AG09319 (cell line): Measurements from ENCODE around the gene C18orf63.
A peak's percentile ranks its signal among the peaks of the same experiment; 100 is the strongest.

Experiments used
- DNase-seq: peaks from one replicate; pipeline ENCODE4 v3.0.0-alpha.2; 2010; ENCODE audit warnings: low read depth; ENCODE audit errors: extremely low read depth
- TF ChIP-seq, protein P1 (sequence below): IDR thresholded peaks from 2 replicates; pipeline ENCODE4 v1.5.1; 2011; ENCODE audit warnings: low read depth, mild to moderate bottlenecking, inconsistent platforms, low read length, moderate library complexity

The C18orf63 gene

GRCh38 chr18:74331404-74331803 lies 15.8 kb downstream of the C18orf63 start:
- TF ChIP-seq, protein P1, sequence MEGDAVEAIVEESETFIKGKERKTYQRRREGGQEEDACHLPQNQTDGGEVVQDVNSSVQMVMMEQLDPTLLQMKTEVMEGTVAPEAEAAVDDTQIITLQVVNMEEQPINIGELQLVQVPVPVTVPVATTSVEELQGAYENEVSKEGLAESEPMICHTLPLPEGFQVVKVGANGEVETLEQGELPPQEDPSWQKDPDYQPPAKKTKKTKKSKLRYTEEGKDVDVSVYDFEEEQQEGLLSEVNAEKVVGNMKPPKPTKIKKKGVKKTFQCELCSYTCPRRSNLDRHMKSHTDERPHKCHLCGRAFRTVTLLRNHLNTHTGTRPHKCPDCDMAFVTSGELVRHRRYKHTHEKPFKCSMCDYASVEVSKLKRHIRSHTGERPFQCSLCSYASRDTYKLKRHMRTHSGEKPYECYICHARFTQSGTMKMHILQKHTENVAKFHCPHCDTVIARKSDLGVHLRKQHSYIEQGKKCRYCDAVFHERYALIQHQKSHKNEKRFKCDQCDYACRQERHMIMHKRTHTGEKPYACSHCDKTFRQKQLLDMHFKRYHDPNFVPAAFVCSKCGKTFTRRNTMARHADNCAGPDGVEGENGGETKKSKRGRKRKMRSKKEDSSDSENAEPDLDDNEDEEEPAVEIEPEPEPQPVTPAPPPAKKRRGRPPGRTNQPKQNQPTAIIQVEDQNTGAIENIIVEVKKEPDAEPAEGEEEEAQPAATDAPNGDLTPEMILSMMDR = peak; percentile 68
- no peak for DNase-seq

DNA sequence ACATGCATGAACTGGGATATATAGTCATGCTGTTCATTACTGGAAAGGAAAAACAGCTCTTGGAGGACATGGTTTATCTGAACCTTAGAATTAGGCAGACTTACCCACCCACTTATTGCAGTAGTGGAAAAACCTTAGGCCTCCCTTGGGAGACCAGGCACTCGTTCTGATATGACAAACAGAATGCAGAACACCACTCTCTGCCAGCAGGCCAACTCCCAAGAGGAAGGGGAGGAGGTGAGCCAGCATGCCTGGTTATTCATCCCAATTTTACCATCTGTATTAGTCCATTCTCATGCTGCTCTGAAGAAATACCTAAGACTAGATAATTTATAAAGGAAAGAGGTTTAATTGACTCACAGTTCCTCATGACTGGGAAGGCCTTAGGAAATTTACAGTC lies 17.5 kb downstream of the C18orf63 start:
- TF ChIP-seq, protein P1 = no peak
- DNase-seq = no peak

GRCh38 chr18:74334242-74334893 lies 18.7 kb downstream of the C18orf63 start:
- DNase-seq = no peak
- TF ChIP-seq, protein P1 = no peak

DNA sequence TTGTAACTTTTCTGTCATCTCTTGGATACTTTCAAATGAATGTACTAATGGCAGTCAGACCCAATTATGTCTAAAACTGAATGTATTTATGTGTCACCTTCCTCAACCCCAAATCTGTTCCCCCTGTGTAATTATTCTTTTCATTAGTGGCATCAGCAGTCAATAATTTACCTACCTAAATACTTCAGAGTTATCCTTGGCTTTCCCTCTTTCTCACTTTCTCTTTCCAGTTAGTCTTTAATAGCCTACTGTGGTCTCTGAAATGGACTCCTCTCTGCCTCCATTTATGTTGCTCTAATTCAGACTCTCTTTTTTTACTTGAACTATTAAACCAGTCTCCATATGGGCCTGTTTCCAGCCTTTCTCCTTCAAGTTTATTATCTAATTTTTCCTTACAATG lies 21.0 kb downstream of the C18orf63 start:
- TF ChIP-seq, protein P1 = no peak
- no peak for DNase-seq

- DNase-seq = no peak
- TF ChIP-seq, protein P1 = no peak
Observed at GRCh38 chr18:74337155-74337911, 21.7 kb downstream of the C18orf63 start.

- DNase-seq = no peak
- TF ChIP-seq, protein P1 = no peak
Observed at GRCh38 chr18:74337912-74338309, 22.3 kb downstream of the C18orf63 start.

DNA sequence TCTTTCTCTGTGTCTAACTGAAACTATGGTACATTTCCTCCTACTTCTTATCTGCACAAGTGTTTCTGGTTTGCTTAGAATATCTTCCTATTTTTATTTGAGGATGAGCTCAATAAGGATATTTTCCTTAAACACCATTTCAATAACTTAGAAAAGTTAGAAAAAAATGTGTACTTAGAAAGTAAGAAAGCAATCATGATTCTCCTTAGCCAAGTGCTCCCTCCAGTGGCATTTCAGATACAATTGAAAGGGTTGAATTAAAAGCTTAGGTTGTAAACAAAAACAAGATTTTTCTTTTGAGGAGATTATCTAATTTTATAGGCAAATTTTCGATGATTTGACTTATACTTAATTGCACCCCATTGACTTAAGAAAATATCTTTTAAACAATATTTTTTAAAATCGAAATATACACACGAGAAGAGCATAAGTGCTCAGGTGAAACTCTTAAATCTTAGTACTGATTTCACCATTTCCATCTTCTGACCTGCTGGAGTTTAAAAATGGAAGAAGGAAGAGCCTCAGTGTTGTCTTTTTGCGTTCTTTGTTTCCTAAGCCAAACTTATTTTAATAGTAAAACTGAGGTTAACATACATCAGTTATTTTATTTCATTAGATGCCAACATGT lies 26.9 kb downstream of the C18orf63 start:
- peak; percentile 43 for DNase-seq

More for the DNA sequence above, 26.9 kb downstream of the C18orf63 start:
- TF ChIP-seq, protein P1 = peak; percentile 60
